Central memory CD4-positive, alpha-beta T cell (primary cell): ENCODE data around the gene TCIRG1.

ENCODE experiments used
- DNase-seq: peaks from one replicate; pipeline ENCODE4 v3.0.0; 2022

TCIRG1 gene

GRCh38 chr11:68007498-68008380 lies 31.1 kb upstream of the TCIRG1 start:
- no peak for DNase-seq

GRCh38 chr11:68008381-68009337 lies 30.2 kb upstream of the TCIRG1 start:
- DNase-seq: no peak

DNA sequence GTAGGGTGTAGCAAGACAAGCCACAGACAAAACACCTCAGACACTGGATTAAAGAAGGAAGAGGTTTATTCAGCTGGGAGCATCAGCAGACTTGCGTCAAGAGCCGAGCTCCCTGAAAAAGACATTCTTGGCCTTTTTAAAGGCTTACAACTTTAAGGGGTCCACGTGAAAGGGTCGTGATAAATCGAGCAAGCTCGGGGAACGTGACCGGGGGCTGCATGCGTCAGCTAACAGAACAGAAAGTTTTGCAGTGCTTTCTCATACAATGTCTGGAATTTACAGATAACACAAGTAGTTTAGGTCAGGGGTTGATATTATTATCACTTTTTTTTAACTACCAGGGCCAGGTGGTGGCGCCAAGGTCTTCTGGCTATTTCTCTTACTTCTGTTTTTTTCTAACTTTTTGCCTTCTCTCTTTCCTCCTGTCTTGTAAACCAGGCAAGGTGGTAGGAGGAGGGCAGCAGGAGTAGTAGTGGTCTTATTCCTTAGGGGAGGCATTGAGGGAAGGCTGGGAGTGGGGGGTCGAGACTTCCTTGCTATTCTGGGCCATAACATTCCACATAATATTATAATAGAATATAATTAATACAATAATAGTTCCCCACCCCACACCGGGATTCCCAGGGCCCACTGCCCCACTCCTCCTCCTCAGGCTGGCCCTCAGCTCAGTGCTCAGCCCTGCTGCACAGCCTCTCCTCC lies 29.3 kb upstream of the TCIRG1 start:
- DNase-seq: no peak

GRCh38 chr11:68010090-68011041 lies 28.5 kb upstream of the TCIRG1 start, which contains the start of gene ALDH3B1:
ALDH3B1 (plus strand) TSS chr11:68010327; CDS start chr11:68015298, 4,971 bp downstream.
- no peak for DNase-seq

DNA sequence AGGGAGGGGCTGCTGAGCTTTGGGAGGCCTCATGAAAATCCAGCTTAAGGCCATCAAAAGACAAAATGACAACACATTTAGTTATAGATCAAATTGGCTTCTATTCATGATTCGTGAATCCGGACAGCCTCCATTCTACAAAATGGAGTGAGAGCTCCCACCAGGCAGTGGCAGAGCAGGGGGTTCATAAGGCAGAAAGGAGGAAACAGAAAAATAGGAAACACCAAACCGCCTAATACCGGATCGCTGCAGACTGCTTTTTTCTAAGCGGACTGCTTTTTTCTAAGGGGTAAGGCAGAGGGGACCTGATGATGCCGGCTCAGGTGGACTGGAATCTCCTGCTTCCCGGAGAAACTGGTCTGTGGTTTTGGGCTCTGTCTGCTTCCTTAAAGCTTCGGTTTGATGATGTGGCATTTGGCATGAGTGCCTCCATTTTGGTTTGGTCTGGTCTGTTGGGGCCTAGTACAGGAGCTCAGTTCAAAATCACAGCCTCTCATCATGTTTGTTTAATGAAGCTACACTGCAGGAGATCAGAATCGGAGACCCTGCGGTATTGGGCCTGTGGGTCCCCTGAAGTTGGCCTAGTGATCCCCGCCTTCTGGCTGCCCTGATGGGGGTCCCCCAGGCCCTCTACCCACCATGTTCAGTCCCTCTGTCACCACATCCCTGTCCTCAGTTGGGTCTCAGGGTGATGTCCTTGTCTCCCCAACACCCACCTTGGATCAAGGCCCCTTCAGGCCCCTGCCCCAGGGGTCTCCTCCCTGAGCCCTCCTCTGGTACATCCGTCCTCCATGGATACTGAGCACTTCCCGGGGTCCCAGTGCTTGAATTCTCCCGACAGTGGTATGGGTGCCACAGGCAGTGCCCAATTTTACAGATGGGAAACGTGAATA lies 27.5 kb upstream of the TCIRG1 start:
- no peak for DNase-seq

GRCh38 chr11:68012044-68012842 lies 26.6 kb upstream of the TCIRG1 start:
- DNase-seq: no peak

DNA sequence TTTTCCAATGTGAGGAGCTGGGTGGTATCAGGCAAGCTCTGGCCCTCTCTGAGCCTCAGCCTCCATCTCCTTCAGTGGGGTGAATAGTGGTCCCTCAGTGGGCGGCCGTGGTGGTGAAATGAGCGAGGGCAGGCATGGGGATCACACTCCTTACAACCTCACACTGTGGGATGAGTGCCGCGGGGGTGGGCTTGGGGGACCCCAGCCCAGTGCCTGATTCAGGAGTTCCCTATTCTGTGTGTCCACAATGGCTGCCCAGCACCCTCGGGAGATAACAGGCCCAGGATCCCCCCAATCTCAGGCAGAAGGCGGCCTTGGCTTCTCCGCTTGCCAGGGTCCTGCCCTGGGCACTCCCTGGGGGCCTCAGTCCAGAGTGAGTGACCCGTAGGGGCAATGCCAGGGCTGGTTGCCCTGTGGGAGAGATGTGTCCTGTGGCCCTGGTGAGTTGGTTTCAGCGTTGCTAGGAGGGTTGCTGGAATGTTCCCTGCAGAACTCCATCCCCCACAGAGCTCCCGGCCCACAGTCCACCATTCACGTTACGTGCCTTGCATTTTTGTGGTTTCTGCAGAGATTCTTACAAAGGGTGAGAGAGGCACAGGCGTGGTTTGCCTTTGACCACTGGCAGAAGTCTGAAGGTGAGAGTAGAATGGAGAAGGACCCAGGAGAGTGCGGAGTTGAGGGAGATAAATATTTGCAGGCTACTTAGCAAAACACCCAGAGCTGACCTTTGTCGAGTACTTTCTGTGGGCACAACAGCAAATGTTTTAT lies 25.8 kb upstream of the TCIRG1 start:
- DNase-seq: no peak

DNA sequence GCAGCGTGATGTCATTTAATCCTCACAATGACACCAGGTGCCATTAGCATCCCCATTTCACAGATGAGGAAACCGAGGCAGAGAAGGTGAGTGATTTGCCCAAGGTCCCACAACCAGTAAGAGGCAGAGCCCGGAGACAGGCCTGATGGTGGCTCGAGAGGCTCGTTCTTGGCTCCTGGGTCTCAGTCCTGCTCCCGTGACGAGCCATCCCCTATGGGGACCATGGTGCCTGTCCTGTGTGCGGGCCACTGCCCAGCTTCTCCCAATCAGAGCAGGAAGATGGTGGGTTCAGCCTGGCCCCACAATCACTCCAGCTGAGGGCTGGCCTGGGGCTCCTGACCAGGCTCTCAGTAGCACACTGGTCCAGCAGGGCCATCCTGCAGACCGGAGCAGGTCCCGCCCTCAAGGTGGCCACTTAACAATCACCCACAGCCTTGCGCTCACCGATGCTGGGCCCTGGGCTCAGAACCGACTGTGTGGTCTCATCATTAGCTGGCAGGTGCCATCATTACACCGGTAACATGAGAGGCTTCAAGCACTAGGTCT lies 25.1 kb upstream of the TCIRG1 start:
- no peak for DNase-seq

DNA sequence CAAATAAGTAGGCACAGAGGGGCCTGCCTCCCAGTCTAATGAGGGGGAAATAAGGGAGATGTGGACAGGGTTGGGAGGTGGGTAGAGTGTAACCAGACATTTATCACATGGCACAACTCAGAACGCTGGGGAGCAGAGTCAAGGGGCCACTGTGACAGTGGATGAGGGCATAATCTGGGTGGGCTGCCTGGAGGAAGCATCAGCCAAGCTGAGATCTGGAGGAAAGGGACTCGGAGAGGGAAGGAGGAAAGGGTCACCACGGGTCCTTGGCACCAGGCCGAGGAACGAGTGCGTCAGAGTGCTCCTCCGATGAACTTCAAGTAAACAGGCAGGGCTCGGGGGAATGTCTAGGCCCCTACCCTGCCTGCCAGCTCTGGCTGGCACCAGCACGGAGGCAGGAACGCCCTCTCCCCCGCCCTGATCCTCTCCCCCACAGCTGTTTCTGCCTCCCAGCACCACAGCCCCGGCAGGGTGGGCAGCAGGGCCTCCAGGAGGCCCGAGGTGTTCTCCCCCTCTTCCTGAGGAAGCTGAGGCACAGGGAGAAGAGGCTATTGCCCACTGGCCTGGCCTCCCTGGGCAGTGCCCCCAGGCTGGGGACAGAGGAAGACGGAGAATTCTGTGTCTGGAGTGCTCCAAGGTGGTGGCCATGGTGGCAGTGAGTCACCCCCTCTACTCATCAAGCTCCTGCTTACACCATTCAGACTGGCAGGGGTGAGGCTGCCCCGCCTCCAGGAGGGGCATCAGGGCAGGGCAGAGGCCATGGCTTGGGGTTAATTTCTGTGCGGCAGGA lies 24.5 kb upstream of the TCIRG1 start:
- DNase-seq: no peak

DNA sequence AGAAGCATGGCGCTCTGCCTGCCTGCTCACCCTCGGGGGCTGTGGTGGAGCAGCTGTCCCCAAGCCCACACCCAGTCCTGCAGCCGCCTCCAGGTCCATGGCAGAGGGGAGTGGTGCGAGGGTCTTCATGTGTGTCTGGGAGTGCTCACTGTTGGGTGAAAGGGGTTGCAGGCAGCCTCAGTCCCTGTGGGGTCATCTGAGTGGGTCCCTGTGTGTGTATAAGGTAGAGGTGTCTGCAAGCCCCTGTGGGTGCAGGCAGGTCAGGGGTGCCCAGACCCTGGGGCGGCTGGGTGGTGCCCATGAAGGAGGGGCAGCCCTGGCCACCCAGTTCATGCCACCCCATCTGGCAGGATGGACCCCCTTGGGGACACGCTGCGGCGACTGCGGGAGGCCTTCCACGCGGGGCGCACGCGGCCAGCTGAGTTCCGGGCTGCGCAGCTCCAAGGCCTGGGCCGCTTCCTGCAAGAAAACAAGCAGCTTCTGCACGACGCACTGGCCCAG lies 23.8 kb upstream of the TCIRG1 start:
- DNase-seq: no peak

DNA sequence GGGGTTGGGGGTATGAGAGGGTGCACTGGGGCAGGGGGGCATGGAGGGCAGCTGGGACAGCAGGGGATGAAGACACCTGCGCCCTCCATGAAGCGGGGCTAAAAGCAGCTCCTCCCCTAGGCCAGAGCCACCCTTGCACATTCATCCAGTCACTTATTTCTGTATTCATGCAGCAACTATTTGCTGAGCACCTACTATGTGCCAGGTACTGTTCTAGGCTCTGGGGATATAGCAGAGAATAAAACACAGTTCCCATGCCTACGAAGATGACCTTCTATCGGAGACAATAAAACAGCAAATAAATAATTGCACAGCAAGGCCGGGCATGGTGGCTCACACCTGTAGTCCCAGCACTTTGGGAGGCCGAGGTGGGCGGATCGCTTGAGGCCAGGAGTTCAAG lies 23.4 kb upstream of the TCIRG1 start:
- no peak for DNase-seq

DNA sequence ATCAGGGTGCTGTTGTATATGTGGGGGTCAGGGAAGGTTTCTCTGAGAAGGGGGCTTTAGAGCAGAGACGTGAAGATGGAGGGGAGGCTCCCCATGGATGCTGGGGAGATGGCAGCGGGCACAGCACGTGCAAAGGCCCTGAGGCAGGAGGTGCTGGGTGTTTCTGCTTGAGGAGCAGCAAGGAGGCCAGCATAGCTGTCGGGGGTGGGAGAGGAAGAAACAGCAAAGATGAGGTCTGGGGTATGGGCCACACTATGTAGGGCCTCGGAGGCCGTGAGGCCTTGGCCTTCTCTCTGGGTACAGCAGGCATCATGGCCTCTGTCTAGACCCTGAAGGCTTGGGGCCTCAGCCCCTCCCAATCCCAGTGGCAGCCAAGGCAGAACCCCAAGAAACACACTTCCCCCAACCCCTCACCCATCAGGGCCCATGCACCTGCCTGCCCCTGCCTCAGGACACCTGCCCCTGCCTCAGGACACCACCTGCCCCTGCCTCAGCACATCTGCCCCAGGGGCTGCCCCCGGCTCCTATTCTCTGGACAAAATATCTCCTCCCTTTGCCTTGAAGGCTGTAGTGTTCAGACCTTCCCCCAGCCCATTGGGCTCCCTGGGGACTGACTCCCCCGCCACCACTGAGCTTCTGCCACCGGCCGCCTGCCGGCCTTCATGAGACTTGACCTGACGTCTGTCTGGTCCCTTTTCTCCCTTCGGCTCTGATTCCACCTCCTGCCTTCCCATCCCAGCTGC lies 22.5 kb upstream of the TCIRG1 start:
- no peak for DNase-seq

DNA sequence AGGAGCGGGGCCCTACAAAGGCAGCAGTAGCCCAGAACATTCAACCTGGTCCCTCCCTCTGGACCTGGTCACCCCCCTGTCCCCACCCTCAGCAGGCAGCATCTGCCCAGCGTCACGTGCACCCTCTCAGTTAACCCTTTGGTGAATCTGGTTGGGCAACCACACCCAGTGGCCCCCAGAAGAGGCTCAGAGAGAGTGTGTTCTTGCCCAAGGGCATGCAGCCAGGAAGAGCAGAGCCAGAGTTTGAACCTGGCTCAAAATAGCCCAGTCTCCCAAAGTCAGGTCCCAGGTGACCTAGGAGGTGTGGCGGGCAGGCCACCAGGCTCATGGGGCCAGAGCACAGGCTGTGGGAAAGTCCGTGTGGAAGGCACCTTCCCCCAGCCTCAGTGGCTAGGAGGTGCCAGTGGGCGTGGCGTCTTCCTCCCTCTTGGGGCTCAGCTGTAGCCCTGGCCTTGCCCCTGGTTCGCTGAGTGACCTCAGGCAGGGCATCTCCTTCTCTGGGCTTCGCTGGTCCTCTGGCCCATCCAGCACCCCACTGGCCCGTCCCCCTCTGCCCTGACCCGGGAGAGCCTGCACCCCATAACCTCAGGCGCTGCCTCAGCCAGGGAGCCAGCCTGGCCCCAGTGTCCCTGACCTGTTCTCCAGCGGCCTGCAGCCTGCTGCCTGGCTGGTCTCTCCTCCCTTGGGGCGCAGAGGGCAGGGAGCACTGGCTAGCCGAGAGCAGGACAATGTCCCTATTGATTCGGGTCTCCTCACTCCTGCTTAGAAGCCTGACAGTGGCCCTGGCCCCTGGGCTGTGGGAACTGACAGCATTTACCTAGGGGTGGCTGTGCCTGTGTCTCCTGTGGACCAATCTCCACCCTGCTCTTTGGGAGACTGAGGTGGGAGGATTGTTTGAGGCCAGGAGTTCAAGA lies 21.7 kb upstream of the TCIRG1 start:
- no peak for DNase-seq

DNA sequence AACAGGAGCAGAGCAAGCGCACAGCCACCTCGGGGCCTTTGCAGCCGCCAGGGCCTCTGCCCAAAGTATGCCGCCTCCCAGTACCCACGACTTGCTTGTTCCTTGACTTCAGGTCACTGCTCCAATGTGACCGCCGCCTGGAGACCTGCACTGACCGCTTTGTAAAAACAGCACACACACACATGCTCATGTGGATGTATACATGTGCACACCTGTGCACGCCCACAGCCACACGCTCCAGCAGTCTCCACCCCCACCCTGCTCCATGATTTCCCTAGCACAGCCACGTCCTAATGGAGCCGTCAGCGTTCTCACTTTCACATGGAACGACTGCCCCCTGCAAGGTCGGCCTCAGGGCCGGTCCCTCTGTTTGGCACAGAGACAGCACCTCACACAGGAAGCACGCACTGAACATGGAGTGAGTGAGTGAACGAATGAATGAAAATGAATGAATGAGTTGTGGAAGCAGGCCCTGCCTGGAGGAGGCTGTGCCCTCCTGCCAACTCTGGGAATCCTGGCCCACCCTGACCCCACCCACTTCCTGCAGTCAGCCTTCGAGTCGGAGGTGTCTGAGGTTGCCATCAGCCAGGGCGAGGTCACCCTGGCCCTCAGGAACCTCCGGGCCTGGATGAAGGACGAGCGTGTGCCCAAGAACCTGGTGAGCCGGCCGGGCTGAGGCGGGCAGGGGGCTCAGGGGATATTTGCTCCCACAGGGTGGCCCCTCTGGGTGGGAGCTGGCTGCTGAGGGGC lies 20.7 kb upstream of the TCIRG1 start:
- DNase-seq: no peak

- DNase-seq: no peak
These were observed 20.1 kb upstream of the TCIRG1 start for GRCh38 chr11:68018730-68019190.
